Measurements from ENCODE around the gene OLR1.

DNA sequence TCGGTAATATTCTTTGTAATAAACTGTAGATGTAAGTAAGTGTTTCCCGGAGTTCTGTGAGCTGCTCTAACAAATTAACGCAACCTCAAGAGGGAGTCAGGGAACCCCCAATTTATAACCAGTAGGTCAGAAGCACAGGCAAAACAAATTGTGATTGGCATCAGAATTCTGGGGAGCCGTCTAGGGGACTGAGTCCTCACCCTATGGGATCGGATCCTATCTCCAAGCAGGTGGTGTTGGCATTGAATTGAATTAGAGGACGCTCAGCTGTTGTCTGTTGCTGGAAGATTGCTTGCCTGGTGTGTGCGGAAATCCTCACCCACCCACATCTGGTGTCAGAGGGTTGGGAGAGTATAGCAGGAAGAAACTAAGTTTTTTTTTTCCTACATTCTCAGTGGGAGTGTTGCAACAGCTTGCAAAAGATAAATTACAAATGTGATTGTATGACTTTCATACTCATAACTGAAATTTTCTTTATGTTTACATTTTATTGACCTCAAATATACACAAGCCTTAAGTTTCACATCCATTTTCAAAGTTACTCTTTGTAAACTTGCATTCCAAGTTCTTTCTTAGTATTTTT lies 12.4 kb upstream of the OLR1 start:
- TF ChIP-seq CTCF (IDR thresholded peaks at IDR 0.05) (no peak), POLR2A (IDR thresholded peaks at IDR 0.05) (no peak), POLR2AphosphoS5 (IDR thresholded peaks at IDR 0.05) (no peak)

Data from prostate gland (tissue), 2 donors.